ENCODE measurements around the gene ATP6V1B1.

GRCh38 chr2:70959271-70959761, 23.6 kb downstream of the ATP6V1B1 start:
- TF ChIP-seq CTCF (conservative IDR thresholded peaks at IDR 0.05 in 1 of 2, IDR thresholded peaks at IDR 0.05 in 1 of 2; ENCODE audit: extremely low read depth in 1 of 2, insufficient read depth in 1 of 2, low read depth in 1 of 2, low read length in 2 of 2) = no peak
- no peak for TF ChIP-seq EZH2 (IDR thresholded peaks at IDR 0.05; ENCODE audit: borderline replicate concordance, low read length)
